ENCODE data around the gene ASIC4. TPM values are rescaled to one million over a fixed set of nuclear protein-coding genes. Genes with fewer than 3 reads are reported as not detected.

Gene ASIC4
- polyA plus RNA-seq, 3 donors = not detected

DNA sequence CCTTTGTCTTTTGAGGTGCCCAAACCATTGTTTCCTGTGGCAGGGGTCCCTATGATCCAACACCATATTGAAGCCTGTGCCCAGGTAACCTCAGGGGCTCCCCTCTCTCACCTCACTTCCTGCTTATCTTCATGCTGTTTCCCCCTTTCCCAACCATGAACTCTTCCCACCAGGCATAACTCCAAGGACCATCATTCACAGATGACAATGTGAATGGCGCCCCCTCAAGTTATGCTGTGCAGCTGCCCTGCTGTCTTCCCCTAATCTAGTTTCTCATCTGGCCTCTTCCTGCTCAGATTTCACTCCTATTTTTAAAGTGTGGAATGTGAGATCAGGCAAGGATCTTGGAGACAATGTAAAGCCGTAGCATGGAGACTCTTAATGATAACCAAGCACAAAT, 14.1 kb upstream of the ASIC4 start:
- no peak overlapping the region for H3K4me2 ChIP-seq (replicated peaks; ENCODE audit: extremely low read depth, low read length, poor library complexity, severe bottlenecking)
- H3K27ac ChIP-seq (ENCODE audit: low read depth in 1 of 2, low read length in 2 of 2) = no peak overlapping the region
- intact Hi-C loops (cut with micrococcal nuclease) = loop anchor here in 1 of 2 donors (5.0 kb wide), 1 partner anchor 42 kb away; the partner anchor contains the start of genes CHPF and TMEM198
- no peaks in the 10 kb centered on the region for H4K20me1 ChIP-seq (ENCODE audit: insufficient read depth, low read length)
- no peak overlapping the region for H3K9ac ChIP-seq (ENCODE audit: insufficient read depth, low read length, poor library complexity, severe bottlenecking)
- peaks cover 22 to 26% of the 10 kb centered on the region in 2 donors for H3K27me3 ChIP-seq (ENCODE audit: control insufficient read depth in 2 of 2, insufficient read depth in 2 of 2, low read length in 2 of 2)
- H3K79me2 ChIP-seq (ENCODE audit: insufficient read depth, low read length) = peaks cover 11% of the 10 kb centered on the region
- Mint-ChIP-seq H3K27ac (peak overlapping the region in 1 of 7 donors; percentile 31), H3K36me3 (peaks cover 30 to 42% of the 10 kb centered on the region in 2 donors), H3K27me3 (ENCODE audit: low read depth in 3 of 3) (peaks cover 26 to 29% (median 27%) of the 10 kb centered on the region in 3 donors), H3K4me1 (peaks cover 38% of the 10 kb centered on the region), H3K9me3 (peaks cover 0 to 14% (median 1%) of the 10 kb centered on the region in 7 donors), H3K4me3 (no peak overlapping the region)
- peaks cover 25 to 42% of the 10 kb centered on the region in 2 donors for H3K36me3 ChIP-seq (replicated peaks in 1 of 2; ENCODE audit: control insufficient read depth in 1 of 2, insufficient read depth in 2 of 2, low read length in 2 of 2)
- peaks cover 2 to 10% of the 10 kb centered on the region in 2 donors for H3K9me3 ChIP-seq (replicated peaks in 1 of 2; ENCODE audit: control insufficient read depth in 1 of 2, insufficient read depth in 1 of 2, low read length in 2 of 2)
- DNase-seq = no peak
- TF ChIP-seq, protein P1, sequence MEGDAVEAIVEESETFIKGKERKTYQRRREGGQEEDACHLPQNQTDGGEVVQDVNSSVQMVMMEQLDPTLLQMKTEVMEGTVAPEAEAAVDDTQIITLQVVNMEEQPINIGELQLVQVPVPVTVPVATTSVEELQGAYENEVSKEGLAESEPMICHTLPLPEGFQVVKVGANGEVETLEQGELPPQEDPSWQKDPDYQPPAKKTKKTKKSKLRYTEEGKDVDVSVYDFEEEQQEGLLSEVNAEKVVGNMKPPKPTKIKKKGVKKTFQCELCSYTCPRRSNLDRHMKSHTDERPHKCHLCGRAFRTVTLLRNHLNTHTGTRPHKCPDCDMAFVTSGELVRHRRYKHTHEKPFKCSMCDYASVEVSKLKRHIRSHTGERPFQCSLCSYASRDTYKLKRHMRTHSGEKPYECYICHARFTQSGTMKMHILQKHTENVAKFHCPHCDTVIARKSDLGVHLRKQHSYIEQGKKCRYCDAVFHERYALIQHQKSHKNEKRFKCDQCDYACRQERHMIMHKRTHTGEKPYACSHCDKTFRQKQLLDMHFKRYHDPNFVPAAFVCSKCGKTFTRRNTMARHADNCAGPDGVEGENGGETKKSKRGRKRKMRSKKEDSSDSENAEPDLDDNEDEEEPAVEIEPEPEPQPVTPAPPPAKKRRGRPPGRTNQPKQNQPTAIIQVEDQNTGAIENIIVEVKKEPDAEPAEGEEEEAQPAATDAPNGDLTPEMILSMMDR (IDR thresholded peaks at IDR 0.05) = no peak
- no CpG with 5 or more reads among the region's 2 CpGs for WGBS (ENCODE audit: insufficient coverage)
- peaks cover 28 to 43% of the 10 kb centered on the region in 2 donors for H3K4me1 ChIP-seq (ENCODE audit: control insufficient read depth in 1 of 2, insufficient read depth in 2 of 2, low read length in 2 of 2)
- H3K4me3 ChIP-seq (replicated peaks in 1 of 3; ENCODE audit: low read depth in 2 of 3, low read length in 3 of 3) = no peak overlapping the region
- H2AFZ ChIP-seq (ENCODE audit: insufficient read depth, low read depth, low read length, poor library complexity, severe bottlenecking) = no peak overlapping the region

DNA sequence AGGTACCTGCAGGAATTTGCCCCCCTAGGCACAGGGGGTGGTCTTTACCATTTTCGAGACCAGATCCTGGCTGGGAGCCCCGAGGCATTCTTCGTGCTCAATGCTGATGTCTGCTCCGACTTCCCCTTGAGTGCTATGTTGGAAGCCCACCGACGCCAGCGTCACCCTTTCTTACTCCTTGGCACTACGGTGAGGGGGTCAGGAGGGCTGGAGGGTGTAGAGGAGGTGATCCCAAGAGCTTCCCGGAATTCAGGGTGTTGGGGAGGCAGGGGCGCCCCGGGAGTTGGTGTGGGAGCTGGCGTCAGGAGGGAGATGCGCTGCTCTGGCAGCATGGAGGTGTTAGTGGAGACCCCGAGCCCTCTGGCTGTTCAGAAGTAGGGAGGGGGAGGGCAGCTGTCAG, 12.4 kb upstream of the ASIC4 start:
- no peaks in the 10 kb centered on the region for H4K20me1 ChIP-seq (ENCODE audit: insufficient read depth, low read length)
- peaks cover 24 to 31% of the 10 kb centered on the region in 2 donors for H3K4me1 ChIP-seq (ENCODE audit: control insufficient read depth in 1 of 2, insufficient read depth in 2 of 2, low read length in 2 of 2)
- H3K27me3 ChIP-seq (ENCODE audit: control insufficient read depth in 2 of 2, insufficient read depth in 2 of 2, low read length in 2 of 2) = peaks cover 6 to 9% of the 10 kb centered on the region in 2 donors
- H3K9ac ChIP-seq (ENCODE audit: insufficient read depth, low read length, poor library complexity, severe bottlenecking) = no peak overlapping the region
- H3K4me2 ChIP-seq (replicated peaks; ENCODE audit: extremely low read depth, low read length, poor library complexity, severe bottlenecking) = no peak overlapping the region
- no peak overlapping the region for H2AFZ ChIP-seq (ENCODE audit: insufficient read depth, low read depth, low read length, poor library complexity, severe bottlenecking)
- no peak overlapping the region for H3K27ac ChIP-seq (ENCODE audit: low read depth in 1 of 2, low read length in 2 of 2)
- H3K36me3 ChIP-seq (replicated peaks in 1 of 2; ENCODE audit: control insufficient read depth in 1 of 2, insufficient read depth in 2 of 2, low read length in 2 of 2) = peaks cover 42 to 59% of the 10 kb centered on the region in 2 donors
- H3K4me3 ChIP-seq (replicated peaks in 1 of 3; ENCODE audit: low read depth in 2 of 3, low read length in 3 of 3) = no peak overlapping the region
- no peak overlapping the region for H3K27ac Mint-ChIP-seq
- no peak overlapping the region for H3K4me3 Mint-ChIP-seq
- H3K4me1 Mint-ChIP-seq = peaks cover 28% of the 10 kb centered on the region
- intact Hi-C loops (cut with micrococcal nuclease) = loop anchor here in 1 of 2 donors (5.0 kb wide), 1 partner anchor 40 kb away; the partner anchor contains the start of genes CHPF and TMEM198
- peaks cover 0 to 6% (median 0%) of the 10 kb centered on the region in 7 donors for H3K9me3 Mint-ChIP-seq
- peaks cover 0 to 2% of the 10 kb centered on the region in 2 donors for H3K9me3 ChIP-seq (replicated peaks in 1 of 2; ENCODE audit: control insufficient read depth in 1 of 2, insufficient read depth in 1 of 2, low read length in 2 of 2)
- peaks cover 9 to 14% (median 9%) of the 10 kb centered on the region in 3 donors for H3K27me3 Mint-ChIP-seq (ENCODE audit: low read depth in 3 of 3)
- no peak for DNase-seq
- H3K79me2 ChIP-seq (ENCODE audit: insufficient read depth, low read length) = peaks cover 11% of the 10 kb centered on the region
- peaks cover 47 to 55% of the 10 kb centered on the region in 2 donors for H3K36me3 Mint-ChIP-seq
- 97% methylated on average over 9 of the region's 14 CpGs for WGBS (ENCODE audit: insufficient coverage)
- TF ChIP-seq, protein P1 (IDR thresholded peaks at IDR 0.05) = no peak
